HG02973 (cell line): ENCODE measurements around the gene CEBPG.

ENCODE experiments used
- ATAC-seq: cut with Tn5 transposase; IDR thresholded peaks from one replicate; pipeline ENCODE4 v1.9.1; 2021; ENCODE audit warnings: moderate library complexity; ENCODE audit not compliant: unreplicated experiment

Gene CEBPG

DNA sequence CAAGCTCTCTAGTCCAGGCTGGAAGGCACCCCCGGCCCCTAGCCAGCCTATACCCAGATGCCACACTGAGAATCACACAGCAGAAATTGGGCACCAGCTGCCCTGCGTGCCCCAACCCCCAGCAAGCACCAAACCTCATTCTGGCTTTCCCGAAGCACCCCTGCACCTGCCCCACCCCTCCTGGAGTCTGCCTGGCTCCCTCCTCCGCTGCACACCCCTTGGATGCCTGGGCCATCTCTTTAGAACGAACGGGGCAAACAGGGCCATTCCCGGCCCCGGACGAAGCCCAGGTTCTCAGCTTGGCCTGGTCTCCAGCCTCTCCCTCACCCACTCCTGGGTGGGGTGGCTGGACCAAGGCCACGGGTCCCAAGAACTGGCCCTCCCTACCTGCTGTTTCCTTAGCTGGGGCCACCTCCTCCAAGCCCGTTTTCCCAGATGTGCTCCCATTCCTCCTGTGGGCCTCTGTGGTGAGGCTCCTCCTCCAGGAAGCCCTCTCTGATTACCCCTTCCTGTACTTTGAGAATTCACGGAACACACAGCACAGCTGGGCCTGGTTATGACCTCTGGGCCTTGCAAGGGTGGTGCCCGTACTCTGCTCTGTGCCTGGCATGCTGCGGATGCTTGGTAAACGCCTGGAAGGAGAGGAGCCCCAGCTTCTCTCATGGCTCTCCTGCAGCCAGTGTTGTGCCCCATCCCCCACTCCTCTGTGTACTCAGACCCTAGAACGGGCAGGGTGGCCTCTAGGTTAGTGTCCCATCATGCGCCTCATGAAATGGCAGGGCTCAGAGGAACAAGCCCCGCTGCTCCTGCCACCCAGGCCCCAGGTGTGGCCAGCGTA, 21.4 kb downstream of the CEBPG start:
- no peak for ATAC-seq

DNA sequence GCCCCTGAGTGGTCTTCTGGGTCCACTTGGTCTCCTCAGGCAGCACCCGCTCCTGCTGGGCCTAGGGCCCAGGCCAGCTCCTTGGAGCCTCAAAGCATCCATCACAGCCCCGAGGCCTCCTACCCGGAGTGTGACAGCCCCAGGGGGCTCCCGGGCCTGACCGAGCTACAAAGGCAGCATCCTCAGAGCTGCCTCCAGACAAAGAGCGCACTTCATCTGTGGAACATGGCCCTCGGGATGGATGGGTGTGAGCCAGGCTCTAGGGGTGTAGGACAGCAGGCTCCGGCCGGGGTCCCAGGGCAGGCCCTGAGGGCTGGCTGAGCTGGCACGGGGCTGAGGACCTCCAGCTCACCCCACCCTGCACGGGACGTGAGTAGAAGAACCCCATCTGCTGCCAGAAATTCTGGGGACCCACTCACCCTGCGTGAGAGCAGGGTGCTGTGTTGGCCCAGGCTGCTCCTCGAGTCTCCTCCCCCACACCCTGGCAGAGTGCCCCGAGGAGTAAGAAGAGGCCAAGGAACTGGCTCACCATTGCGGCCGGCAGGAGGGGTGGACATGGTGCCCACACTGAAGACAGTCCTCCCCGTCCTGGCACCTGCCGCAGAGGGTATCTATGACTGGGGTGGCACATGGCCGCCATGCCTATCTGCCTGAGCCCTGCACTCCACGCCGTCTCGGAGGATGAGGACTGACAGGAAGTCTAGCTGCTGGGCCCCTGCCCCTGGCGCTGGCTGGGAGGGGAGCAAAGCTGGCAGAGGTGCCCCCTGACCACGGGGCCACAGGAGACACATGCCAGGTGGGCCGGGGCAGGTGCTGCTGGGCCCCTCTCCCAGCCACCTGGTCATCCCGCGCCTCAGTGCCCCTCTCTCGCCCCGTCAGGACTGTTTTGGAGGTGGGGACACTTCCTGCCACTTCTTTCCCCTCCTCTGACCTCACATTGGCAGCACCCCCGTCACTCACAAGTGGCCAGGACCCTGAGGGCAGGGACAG, 22.3 kb downstream of the CEBPG start:
- no peak for ATAC-seq

DNA sequence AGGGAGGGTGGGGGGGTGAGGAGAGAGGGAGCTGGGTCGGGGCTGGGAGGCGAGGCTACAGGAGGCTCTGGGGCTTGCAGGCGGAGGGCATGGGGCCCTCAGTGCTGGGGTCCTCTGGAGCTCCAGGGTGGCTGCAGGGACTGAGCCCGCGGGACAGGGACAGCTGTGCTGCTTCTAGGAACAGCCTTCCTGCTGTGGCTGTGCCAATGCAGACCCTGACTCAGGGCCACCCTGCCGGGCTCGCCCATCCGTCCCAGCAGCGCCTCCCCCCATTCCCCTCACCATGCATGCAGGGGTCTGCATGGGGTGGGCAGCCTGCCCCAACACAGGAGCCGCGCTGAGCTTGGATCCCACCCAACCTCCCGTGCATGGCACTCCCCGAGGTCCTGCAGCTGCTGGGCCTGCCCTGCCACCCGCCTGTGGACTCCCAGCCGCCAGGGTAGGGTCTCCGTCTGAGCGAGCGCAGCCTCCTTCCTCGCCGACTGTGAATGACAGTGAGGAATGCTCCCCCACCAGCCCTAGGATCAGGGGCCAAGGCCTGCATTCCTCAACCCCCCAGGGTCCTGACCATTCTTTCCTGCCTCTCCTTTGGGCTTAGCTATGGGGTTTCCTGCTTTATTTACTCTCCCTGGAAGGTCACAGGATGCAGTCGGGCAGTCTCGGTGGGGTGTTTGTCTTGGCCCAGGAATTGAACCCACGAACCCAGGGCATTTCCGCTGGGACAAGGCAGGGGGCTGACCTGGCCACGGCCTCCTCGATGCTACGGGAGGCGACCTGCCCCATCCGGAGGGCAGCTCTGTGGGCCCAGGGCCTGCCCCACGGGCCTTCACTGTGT, 23.4 kb downstream of the CEBPG start:
- ATAC-seq: no peak

DNA sequence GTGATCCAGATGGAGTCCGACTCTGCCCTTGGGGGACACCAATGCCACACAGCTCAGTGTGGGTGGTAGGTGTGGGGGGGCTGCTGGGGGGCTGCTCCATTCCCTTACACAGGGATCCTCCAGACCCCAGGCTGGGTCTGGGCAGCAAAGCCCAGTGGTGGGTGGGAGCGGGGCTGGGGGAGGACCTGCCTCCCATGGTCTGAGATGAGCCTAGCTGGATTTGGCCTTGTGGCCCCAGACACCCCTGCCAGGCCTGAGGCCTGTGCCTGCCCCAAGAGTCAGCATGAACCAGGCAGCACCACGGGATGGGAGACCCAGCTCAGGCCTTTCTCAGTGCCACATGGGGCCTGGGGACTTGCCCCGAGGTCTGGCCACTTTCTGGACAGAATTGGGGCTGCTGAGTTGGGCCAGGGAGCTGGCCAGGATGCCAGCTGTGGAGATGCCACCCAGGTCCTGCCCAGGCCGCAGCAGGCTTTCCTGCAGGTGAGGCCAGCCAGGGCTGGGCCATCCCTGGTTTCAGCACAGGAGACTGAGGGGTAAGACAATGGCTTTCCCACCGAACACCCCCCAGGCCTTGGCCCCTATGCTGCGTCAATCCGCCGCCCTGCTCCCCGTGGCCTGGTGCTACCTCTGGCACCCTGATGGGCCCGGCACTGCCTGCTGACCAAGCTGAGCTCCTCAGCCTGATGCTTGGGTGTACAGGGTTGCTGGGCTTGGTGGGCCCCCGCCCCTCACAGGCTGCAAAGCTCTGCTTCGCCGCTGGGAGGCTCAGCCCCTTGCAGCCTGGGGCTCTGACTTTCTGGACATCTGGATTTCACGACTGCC, 24.2 kb downstream of the CEBPG start:
- ATAC-seq: no peak

DNA sequence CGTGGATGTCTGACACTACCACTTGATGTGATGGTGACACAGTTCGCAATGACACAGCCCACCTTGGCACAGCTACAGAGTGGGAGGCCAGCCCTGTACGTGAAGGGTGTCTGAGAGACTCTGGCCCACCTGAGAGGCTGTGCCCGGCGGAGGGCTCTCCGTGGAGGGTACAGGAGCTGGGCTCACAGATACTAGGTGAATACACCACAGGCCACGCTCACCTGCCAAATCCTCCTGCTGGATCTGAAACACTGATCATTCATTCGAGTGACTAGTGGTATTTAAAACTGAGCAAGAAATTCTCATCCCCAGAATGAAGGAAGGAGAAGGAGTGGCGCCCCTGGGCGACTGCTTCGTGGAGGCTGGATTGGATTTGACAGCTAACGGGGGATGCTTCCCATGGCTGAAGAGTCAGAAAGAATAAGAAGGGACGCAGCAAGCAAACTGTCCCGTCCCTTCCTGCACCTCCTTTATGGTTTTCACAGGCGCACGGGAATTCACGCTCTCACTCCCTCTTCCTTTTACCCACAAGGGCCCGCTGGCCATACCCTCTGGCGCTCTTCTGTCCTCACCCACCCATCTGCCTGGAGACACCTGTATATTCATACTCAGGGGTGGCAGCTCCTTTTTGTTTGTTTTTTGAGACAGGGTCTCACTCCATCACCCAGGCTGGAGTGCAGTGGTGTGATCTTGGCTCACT, 25.0 kb downstream of the CEBPG start:
- ATAC-seq: no peak

DNA sequence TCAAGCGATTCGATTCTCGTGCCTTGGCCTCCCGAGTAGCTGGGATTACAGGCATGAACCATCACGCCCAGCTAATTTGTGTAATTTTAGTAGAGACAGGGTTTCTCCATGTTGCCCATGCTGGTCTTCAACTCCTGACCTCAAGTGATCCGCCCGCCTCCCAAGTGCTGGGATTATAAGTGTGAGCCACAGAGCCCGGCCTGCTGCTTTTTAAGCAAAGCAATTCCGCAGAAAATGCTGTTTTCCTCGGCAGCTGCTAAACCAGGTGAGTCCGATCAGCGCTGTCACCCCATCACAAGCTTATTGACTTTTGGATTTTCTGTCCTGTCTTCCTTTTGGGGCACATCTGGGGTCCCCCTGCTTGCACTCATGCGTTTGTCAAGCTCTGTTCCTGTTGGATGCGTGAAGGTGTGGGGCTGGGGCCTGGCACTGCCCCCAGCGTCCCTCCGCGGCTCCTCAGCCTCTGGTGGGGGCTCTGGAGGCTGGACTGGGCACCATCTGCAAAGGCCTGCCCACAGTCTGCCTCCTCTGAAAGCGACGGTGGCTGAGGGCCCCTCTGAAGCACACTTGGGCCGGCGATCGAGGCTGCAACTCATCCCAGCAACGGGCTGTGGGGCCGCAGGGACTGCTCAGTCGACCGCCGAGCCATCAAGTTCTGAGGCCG, 25.7 kb downstream of the CEBPG start:
- ATAC-seq: no peak

DNA sequence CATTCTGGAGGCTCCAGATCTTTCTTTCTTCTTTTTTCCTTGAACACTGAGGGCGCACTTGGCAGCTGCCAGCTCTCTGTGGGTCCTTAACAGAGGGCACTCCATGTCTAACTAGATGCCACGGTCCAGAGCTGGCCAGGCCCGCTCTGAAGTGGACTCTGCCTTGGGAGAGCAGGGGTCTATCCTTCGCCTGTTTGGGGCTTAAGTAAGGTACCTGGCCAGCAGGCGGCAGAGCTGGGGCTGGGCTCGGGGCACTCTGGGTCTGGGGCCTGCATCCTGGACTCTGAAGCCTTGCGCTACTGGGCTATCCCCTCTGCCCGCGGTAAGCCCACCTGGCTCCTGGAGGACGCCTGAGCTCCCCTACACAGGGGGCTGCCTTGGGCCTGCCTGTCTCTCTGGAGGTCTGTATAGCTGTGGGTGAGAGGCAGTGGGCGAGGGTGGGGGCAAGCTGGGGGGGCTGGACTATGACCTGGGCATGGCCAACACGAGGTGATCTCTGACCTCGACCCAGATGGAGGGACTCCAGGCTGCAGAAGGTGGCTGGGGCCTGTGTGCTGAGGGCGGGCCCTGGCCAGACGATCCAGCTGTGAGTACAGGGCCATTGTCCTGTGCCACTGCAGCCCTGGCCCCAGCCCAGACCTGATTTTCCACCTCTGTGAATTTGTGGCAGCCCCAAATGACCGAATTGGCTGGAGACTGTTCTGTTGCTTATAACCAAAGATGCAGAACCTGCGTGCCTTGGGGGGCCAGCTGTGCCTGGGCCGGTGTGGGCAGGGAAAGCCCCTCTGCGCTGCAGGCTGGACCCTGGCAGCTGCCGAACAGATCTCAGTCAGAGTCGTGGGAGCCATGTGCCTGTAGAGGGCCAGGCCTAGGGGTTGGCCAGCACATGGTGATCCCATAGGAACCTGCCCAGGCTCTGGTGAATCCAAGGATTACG, 26.5 kb downstream of the CEBPG start:
- ATAC-seq: no peak

DNA sequence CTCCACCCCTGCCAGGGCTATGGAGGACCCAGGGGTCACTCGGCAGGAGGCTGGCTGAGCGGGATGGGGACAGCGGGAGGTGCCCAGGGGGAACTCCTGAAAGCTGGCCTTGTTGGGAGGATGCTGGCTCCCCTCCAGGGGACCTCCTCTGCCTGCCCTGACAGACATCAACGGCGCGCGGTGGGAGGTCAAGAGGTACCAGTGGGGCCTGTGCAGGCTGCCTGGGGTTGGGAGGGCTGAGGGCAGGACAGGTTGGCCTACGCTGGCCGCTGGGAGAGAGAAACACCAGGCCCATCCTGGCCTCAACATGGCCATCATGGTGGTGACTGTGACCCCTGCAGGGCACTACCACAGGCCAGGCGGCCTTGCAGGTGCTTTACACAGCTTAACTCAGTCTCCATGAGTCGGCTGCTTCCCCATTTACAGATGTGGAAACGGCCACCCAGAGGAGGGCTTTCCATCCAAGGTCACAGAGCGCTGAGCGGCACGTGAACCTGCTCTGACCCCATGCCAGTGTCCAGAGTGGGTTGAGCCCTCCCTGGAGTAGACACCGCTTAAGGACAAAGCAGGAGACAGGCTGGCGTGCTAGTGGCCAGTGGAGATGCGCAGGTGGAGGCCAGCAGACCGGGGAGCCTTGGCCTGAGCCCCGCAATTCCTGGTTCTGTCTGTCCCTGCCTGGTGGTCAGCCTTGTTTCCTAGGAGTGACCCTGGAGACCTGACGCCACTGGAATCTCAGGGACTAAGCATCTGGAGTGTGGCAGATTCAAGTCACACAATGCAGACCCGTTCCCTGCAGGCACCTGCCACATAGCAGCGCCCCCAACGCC, 27.6 kb downstream of the CEBPG start:
- ATAC-seq: no peak

DNA sequence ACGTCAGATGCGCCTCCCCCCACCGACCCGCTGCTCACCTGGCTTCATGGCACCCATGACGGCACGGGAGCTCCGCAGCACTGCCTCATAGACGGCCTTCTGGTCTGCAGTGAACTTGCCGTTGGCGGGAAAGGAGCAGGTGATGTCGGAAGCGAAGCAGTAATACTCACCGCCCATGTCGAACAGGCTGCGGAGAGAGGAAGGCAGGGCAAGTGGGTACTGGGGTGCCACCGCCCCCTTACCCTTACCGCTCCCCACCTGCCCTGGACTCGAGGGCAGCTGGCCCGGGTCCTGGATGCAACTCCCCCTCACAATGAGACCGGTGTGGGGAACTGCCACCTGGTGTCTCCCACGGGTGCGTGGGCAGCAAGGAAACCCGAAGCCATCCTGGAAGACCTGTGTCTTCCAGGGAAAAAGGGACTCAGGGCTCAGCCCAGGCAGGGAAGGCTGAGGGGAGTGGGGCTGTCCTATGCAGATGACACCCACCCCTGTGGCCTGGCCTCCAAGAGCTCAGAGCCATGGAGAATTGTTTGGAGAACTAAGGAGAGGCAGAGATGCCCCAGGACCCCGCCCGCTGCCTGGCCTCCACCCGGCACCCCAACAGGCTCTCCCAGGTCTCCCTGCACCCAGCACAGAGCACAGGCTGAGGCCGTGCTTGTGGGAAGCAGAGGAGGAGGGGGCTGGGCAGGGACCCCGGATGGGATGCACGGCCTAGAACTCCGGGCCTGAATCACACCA, 28.3 kb downstream of the CEBPG start:
- ATAC-seq: no peak

DNA sequence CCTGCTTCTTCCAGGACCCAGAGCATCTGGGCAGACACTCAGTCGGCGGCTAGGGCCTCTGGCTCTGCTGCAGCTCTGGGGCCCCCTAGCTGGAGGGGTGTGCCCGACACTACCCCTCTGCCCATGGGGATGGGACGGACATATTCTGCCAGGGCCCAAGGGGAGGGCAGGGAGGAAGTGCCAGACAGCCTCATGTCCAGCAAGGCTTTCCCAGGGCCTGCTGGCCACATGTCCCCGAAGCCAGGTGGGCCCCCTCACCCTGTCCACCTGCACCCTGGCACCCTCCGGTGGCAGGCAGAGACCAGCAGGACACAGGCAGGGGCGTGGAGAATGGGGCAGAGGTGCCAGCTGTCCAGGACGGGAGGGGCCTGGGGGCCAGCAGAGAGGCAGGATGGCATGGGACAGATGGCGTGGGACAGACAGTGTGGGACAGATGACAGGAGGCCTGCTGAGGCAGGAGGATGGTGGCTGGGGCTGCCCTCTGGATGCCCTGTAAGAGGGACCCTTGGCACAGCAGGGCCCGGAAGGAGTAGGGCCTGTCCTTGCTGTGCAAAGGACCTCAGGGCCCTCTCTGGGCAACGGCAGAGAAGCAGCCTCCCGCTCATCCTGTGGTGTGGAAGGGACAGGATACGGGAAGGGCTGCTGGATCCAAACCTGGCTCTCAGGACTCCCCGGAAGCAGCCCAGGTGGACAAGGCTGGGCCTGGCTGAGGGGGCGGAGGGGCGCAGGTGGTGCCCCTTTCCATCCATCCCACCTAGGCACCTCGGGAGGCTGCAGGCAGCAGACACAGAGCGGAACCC, 29.1 kb downstream of the CEBPG start:
- no peak for ATAC-seq

DNA sequence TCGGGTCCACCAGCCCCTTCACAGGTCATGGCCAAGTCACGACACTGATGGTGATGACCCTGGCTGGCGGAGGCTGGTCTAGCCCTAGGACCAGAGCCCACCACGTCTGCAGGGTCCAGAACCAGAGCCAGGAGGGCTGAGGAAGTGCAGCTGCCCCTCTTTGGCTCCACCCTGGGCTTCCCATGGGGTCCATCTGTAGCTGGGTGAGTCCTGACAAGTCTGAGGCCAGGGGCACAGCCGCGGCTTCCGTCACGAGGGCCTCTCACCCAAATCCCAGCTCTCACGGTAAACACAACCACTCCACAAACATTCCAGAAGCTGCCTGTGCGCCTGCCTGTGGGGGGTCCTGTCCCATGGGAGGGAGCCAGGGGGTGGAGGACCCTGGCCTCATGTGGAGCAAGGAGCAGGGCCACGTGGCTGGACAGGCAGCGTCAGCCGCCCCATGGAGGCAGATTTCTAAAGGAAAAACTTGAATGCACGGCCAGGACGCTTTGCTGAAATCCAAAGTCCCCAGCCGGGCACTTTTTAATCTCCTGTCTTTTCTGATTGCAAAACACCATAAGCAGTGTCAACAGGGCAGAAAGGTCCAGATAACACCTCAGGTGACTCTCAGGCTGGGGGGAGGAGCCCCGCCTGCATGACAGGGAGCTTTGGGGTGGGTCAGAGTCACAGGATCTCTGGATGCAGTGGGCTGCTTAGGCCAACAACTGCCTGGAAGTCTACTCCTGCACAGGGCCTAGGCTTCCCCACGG, 29.9 kb downstream of the CEBPG start:
- ATAC-seq: no peak

DNA sequence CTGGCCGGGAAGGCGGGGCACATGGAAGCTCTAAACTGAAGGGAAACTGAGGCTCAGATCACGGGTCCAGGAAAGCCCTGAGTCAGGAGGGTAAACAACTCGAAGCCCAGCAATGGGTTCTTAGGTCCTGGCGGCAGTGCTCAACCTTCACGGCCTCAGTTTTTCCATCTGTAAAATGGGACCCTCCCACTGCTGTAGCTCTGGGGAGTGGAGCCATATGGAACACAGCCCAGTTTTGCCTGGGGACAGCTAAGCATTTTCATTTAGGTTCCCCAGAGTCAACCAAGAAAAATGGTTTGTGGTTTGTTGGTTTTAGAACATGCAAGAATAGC, 30.4 kb downstream of the CEBPG start:
- no peak for ATAC-seq

DNA sequence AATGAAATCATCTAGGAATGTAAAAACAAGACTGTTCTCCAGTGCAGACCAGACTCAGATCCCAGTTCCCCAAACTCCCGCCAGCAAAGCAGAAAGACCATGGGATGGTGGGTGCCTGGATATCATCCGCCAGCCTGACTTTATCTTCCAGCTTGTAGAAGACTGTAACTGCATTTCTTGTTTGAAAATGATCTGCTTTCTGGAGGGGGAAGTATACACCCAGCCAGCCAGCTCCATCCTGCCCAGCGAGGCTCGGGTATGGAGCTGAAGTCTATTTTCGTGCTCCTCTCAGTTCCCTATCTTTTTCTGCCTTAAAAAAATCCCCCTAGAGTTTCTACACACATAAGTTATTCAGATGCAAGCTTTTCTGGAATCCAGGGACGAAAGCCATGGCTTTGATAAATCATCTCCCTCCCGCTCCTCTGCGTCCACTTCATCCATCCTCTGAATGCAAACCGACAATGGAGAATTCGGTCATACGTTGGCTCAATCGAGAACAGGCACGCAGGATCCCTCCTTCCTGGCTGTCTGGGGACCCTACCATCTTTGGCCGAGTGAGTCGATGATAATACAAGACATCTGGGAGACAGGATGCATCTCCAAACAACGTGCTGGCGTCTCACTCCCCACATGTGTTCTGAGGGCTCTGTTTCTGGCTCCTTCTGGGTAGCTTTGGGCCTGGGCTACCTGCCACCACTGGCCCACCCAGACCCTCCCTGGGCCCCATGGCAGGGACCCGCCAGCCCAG, 31.2 kb downstream of the CEBPG start:
- no peak for ATAC-seq

DNA sequence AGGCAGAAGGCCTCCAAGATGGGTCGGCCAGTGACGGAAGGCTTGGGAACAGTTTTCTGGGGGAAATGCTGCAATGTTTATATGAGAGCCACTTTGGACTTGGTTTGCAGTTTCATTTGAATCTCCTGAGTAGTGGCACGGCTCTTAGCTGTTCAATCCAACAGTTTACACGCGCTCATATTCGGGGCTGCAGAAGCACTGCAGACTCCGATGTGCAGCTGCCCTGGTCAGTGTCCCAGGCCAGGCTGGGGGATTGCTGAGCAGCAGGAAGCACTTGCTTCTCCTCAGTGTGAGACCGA, 31.7 kb downstream of the CEBPG start:
- no peak for ATAC-seq
